ENCODE data around the gene NTN3.

DNA sequence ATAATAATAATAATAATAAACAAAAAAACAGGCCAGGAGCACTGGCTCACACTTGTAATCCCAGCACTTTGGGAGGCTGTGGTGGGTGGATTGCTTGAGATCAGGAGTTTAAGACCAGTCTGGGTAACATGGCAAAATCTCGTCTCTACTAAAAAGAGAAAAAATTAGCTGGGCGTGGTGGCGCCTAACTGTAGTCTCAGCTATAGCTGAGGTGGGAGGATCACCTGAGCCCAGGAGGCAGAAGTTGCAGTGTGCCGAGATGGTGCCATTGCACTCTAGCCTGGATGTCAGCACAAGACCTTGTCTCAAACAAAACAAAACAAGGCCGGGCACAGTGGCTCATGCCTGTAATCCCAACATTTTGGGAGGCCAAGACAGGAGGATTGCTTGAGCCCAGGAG lies 23.9 kb downstream of the NTN3 start:
- TF ChIP-seq, protein P1, sequence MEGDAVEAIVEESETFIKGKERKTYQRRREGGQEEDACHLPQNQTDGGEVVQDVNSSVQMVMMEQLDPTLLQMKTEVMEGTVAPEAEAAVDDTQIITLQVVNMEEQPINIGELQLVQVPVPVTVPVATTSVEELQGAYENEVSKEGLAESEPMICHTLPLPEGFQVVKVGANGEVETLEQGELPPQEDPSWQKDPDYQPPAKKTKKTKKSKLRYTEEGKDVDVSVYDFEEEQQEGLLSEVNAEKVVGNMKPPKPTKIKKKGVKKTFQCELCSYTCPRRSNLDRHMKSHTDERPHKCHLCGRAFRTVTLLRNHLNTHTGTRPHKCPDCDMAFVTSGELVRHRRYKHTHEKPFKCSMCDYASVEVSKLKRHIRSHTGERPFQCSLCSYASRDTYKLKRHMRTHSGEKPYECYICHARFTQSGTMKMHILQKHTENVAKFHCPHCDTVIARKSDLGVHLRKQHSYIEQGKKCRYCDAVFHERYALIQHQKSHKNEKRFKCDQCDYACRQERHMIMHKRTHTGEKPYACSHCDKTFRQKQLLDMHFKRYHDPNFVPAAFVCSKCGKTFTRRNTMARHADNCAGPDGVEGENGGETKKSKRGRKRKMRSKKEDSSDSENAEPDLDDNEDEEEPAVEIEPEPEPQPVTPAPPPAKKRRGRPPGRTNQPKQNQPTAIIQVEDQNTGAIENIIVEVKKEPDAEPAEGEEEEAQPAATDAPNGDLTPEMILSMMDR (IDR thresholded peaks at IDR 0.05): no peak
- no peak for TF ChIP-seq POLR2A (IDR thresholded peaks at IDR 0.05)
